SJSA1 (cell line): ENCODE data around the gene FSTL5. TPM values are rescaled to one million over a fixed set of nuclear protein-coding genes. Genes with fewer than 3 reads are reported as not detected.
"Not testable (repeated sequence)": the region's sequence is repeated elsewhere in the genome, so short reads cannot be mapped to it uniquely, and the experiment has no call there.

Experiments used
- DNase-seq, 2 experiments: peaks; one replicate each; pipeline ENCODE4 v3.0.0-alpha.2; 2015 to 2020; ENCODE audit warnings: low spot score in 2 of 2, low read depth in 1 of 2
- H3K27ac ChIP-seq: fragments of 250-450 bp; sonication (Bioruptor Pico); 2 replicates; pipeline ENCODE4 v1.5.1; 2020; ENCODE audit warnings: mild to moderate bottlenecking, moderate library complexity
- H3K27me3 ChIP-seq: fragments of 250-450 bp; sonication (Bioruptor Pico); replicated peaks from 2 replicates; pipeline ENCODE4 v1.5.1; 2020; ENCODE audit warnings: mild to moderate bottlenecking, moderate library complexity
- H3K36me3 ChIP-seq: fragments of 250-450 bp; sonication (Bioruptor Pico); 2 replicates; pipeline ENCODE4 v1.5.1; 2020; ENCODE audit warnings: mild to moderate bottlenecking
- H3K4me1 ChIP-seq: fragments of 250-450 bp; sonication (Bioruptor Pico); replicated peaks from 2 replicates; pipeline ENCODE4 v1.6.1; 2021; ENCODE audit warnings: mild to moderate bottlenecking
- H3K4me3 ChIP-seq: fragments of 250-450 bp; sonication (Bioruptor Pico); 2 replicates; pipeline ENCODE4 v1.5.1; 2020; ENCODE audit warnings: mild to moderate bottlenecking
- H3K9me3 ChIP-seq: fragments of 250-450 bp; sonication (Bioruptor Pico); replicated peaks from 2 replicates; pipeline ENCODE4 v1.5.1; 2020; ENCODE audit warnings: mild to moderate bottlenecking
- total RNA-seq: library from RNA; depleted of rRNA; stranded (reverse); fragments of >200 nt; shearing (Covaris generic); gene quantifications from 2 replicates; pipeline ENCODE4 v1.2.3, GENCODE V29; 2014; rRNA removed

The FSTL5 gene
- total RNA-seq: not detected in 2 replicates

DNA sequence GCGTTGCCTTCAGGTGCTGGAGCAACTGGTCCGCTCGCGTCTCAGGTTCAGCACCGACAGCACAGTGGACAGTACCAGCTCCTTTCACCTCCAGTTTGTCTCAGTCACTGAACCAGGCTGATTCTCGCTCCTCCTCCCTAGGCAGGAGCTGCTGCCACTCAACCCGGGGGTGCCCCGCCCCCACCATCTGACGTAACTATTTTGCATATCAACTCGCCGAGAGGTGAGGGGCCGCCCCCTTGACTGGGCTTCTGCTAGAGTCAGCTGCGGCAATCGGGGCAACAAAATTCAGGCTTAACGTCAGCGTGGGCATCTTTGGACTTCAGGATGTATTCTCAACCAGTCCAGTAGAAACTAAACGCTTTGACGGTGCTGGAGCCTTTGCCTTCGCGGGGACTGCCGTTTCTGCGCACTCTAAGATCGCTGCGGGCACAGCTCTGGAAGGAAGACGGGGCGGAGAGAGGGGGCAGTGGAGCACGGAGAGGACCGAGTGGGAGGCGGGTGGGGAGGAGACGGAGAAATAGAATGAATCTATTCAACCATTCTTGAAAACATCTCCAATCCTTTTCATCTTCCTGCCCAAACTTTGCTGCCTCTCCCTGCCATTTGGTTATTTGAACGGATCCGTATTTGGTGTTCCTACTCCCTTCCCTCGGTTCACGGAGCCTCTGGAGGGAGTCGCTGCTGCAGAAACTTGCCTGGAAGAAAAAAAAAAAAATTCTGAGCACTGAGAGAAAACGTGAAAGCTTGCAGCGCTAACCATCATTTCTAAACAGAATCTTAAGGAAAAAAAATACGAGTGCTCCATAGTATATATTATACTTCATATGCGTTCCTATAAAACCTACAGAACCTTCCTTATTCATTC, at the start of gene FSTL5:
Gene FSTL5 (minus strand): TSS at position 109 of the 868 bp plus-strand sequence. CDS start 52,604 bp downstream, outside the sequence.
- H3K4me1 ChIP-seq: no peaks in the 10 kb centered on the region
- H3K36me3 ChIP-seq: no peaks in the 10 kb centered on the region
- no peak for DNase-seq
- no peak within 1 kb of the TSS for H3K27ac ChIP-seq
- no peaks in the 10 kb centered on the region for H3K27me3 ChIP-seq
- H3K4me3 ChIP-seq: no peak within 1 kb of the TSS
- no peaks in the 10 kb centered on the region for H3K9me3 ChIP-seq

DNA sequence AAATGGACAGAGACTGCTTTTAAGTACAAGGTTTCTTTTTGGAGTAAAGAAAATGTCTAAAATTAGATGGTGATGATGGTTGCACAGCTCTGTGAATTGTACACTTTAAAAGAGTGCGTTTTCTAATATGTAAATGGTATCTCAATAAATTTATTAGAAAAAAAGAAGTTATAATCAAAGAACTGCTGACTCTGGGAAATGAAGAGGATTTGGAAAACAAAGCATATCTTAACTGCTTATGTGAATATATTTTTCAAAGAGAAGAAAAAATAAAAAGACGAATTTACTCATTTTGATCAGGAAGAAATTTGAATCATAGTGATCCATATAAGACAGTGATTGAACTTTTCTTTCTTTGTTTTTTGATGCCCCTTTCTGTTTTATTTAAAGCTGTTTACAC, 45.9 kb upstream of the FSTL5 start:
- Histone ChIP-seq H3K36me3 (no peaks in the 10 kb centered on the region), H3K27me3 (no peaks in the 10 kb centered on the region), H3K27ac (no peak overlapping the region), H3K9me3 (no peaks in the 10 kb centered on the region), H3K4me3 (no peak overlapping the region), H3K4me1 (no peaks in the 10 kb centered on the region)
- DNase-seq: no peak

GRCh38 chr4:162203478-162203877, 39.7 kb upstream of the FSTL5 start:
- not testable (repeated sequence) for DNase-seq, H3K27me3 ChIP-seq, H3K4me1 ChIP-seq, H3K36me3 ChIP-seq, H3K27ac ChIP-seq, H3K9me3 ChIP-seq, H3K4me3 ChIP-seq

GRCh38 chr4:162201673-162202072, 37.9 kb upstream of the FSTL5 start:
- Histone ChIP-seq H3K27ac (no peak overlapping the region), H3K4me1 (no peaks in the 10 kb centered on the region), H3K4me3 (no peak overlapping the region), H3K36me3 (no peaks in the 10 kb centered on the region), H3K9me3 (no peaks in the 10 kb centered on the region), H3K27me3 (no peaks in the 10 kb centered on the region)
- DNase-seq: no peak

- Histone ChIP-seq H3K9me3 (no peaks in the 10 kb centered on the region), H3K4me3 (no peak overlapping the region), H3K36me3 (no peaks in the 10 kb centered on the region), H3K4me1 (no peaks in the 10 kb centered on the region), H3K27ac (no peak overlapping the region), H3K27me3 (no peaks in the 10 kb centered on the region)
- DNase-seq: no peak
Observed at GRCh38 chr4:162170509-162170908, 6.7 kb upstream of the FSTL5 start.

DNA sequence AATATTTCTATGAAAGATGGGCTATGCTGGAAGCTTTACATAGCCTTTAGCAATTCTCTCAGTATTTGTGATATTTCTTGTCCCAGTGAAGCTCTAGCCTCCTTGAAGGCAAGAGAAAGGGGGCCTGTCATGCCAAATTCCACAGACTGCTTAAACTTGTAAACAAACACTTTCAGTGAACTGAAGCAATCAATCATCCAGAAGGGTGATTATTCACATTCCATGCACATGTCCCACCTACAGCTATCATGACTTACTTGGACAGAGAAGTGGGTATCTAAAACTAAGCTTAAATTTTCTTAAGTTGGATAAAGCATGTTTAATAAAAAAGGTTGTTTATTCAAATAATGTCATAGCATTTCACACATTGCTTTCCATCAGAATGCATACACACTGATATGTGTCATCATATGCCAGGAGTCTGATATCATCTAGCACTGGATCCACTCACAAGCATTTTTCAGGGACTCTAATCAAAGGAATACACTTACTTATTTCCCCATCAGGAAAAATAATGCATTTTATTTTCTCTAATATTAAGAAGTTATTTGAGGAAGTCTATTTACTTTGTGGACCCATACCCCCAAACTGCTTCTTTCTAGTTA, 1.2 kb upstream of the FSTL5 start:
- no peak for DNase-seq

DNA sequence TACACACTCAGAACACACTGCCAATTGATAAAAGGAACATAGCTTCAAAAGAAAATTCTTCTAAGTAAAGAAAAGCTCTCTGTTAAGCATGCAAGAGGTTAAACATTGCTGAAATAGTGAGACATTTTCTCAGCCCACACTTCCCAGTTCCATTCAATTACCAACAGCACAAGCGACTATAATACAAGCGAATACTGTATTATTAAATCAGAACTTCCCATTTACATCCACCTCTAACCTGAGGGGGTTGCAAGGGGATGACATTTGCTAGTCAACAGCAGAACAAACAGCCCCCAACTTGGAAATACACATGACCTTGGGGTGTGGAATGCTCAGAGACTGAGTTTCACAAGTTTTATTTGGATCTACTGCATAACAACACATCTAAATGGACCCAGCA, 1.1 kb downstream of the FSTL5 start:
- H3K36me3 ChIP-seq: no peaks in the 10 kb centered on the region
- no peak for DNase-seq
- H3K27ac ChIP-seq: no peak overlapping the region
- no peaks in the 10 kb centered on the region for H3K27me3 ChIP-seq
- H3K4me1 ChIP-seq: no peaks in the 10 kb centered on the region
- H3K4me3 ChIP-seq: no peak overlapping the region
- no peaks in the 10 kb centered on the region for H3K9me3 ChIP-seq

More for the DNA sequence above, 1.2 kb upstream of the FSTL5 start:
- H3K27me3 ChIP-seq: no peaks in the 10 kb centered on the region
- no peak overlapping the region for H3K4me3 ChIP-seq
- no peaks in the 10 kb centered on the region for H3K9me3 ChIP-seq
- no peak overlapping the region for H3K27ac ChIP-seq
- no peaks in the 10 kb centered on the region for H3K4me1 ChIP-seq
- H3K36me3 ChIP-seq: no peaks in the 10 kb centered on the region

DNA sequence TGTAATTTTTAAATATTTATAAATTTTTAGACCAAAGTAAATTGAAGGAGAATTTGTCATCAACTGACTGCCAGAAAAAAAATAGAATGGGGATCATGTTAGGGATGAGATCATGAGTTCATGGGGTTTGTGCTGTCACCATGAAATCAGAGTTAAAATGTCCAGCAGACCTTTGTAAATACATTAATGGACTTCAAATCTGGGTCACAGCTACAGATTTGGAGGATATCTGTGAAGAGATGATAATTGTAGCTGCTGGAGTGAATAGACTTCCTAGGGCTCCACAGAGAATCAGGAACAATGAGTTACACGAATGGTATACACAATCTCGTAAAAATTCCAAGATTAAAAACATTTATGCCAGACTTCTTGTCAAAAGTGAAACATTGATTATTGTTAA, 6.6 kb downstream of the FSTL5 start:
- no peaks in the 10 kb centered on the region for H3K9me3 ChIP-seq
- no peak for DNase-seq

GRCh38 chr4:162154862-162155540, 8.8 kb downstream of the FSTL5 start:
- H3K9me3 ChIP-seq: no peaks in the 10 kb centered on the region
- no peak overlapping the region for H3K27ac ChIP-seq
- H3K36me3 ChIP-seq: no peaks in the 10 kb centered on the region
- H3K4me1 ChIP-seq: no peaks in the 10 kb centered on the region
- no peak for DNase-seq
- no peak overlapping the region for H3K4me3 ChIP-seq
- no peaks in the 10 kb centered on the region for H3K27me3 ChIP-seq

More for the DNA sequence above, 6.6 kb downstream of the FSTL5 start:
- no peak overlapping the region for H3K4me3 ChIP-seq
- H3K27me3 ChIP-seq: no peaks in the 10 kb centered on the region
- H3K27ac ChIP-seq: no peak overlapping the region
- no peaks in the 10 kb centered on the region for H3K4me1 ChIP-seq
- H3K36me3 ChIP-seq: no peaks in the 10 kb centered on the region

GRCh38 chr4:162151850-162152249, 11.9 kb downstream of the FSTL5 start:
- H3K27ac ChIP-seq: no peak overlapping the region
- H3K36me3 ChIP-seq: no peaks in the 10 kb centered on the region
- no peaks in the 10 kb centered on the region for H3K27me3 ChIP-seq
- H3K9me3 ChIP-seq: no peaks in the 10 kb centered on the region
- H3K4me1 ChIP-seq: no peaks in the 10 kb centered on the region
- no peak for DNase-seq
- no peak overlapping the region for H3K4me3 ChIP-seq

- Histone ChIP-seq H3K27me3 (no peaks in the 10 kb centered on the region), H3K36me3 (no peaks in the 10 kb centered on the region), H3K4me3 (no peak overlapping the region), H3K4me1 (no peaks in the 10 kb centered on the region), H3K27ac (no peak overlapping the region), H3K9me3 (no peaks in the 10 kb centered on the region)
- no peak for DNase-seq
Observed at GRCh38 chr4:162151386-162151785, 12.4 kb downstream of the FSTL5 start.

GRCh38 chr4:162149644-162150043, 14.2 kb downstream of the FSTL5 start:
- H3K36me3 ChIP-seq: no peaks in the 10 kb centered on the region
- H3K9me3 ChIP-seq: no peaks in the 10 kb centered on the region
- H3K4me1 ChIP-seq: no peaks in the 10 kb centered on the region
- no peaks in the 10 kb centered on the region for H3K27me3 ChIP-seq
- no peak for DNase-seq
- no peak overlapping the region for H3K27ac ChIP-seq
- no peak overlapping the region for H3K4me3 ChIP-seq

- Histone ChIP-seq H3K4me3 (no peak overlapping the region), H3K36me3 (no peaks in the 10 kb centered on the region), H3K4me1 (no peaks in the 10 kb centered on the region), H3K27me3 (no peaks in the 10 kb centered on the region), H3K27ac (no peak overlapping the region), H3K9me3 (no peaks in the 10 kb centered on the region)
- DNase-seq: no peak
Observed at GRCh38 chr4:162140051-162140683, 23.6 kb downstream of the FSTL5 start.

- H3K27me3 ChIP-seq: no peaks in the 10 kb centered on the region
Observed at GRCh38 chr4:162139412-162139811, 24.4 kb downstream of the FSTL5 start.

More at GRCh38 chr4:162139412-162139811, 24.4 kb downstream of the FSTL5 start:
- no peaks in the 10 kb centered on the region for H3K4me1 ChIP-seq
- H3K27ac ChIP-seq: no peak overlapping the region
- no peak overlapping the region for H3K4me3 ChIP-seq
- H3K36me3 ChIP-seq: no peaks in the 10 kb centered on the region
- H3K9me3 ChIP-seq: no peaks in the 10 kb centered on the region
- DNase-seq: no peak
